ENCODE measurements around the gene DCAF6. TPM values are rescaled to one million over a fixed set of nuclear protein-coding genes. Genes with fewer than 3 reads are reported as not detected.

DCAF6 gene
- total RNA-seq, 2 donors from 2014 or later, result 21.4 to 32.3 TPM

DNA sequence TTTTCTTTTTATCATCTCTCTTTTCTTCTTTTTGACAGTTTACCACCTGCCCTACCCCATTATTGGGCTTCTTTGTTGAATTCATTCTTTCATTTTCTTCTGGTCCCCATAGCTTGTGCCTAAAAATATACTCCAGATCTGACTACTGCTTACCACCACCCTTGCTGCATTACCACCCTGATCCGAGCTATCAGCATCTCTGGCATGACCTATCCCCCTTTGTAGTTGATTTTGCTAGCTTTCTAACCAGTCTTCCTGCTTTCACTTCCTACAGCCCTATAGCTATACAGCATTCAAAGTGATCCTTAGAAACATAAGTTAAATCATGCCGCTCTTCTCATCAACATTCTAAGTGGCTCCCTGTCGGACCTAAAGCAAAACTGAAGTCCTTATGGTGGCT, 59.8 kb downstream of the DCAF6 start:
- no peak for DNase-seq
- Histone ChIP-seq H3K27me3 (ENCODE audit: control insufficient read depth, insufficient read depth, low read length, poor library complexity, severe bottlenecking) (no peaks in the 10 kb centered on the region), H3K9ac (ENCODE audit: extremely low read depth, low read length, poor library complexity, severe bottlenecking) (no peak overlapping the region), H3K36me3 (ENCODE audit: control insufficient read depth, insufficient read depth, low read length) (peaks cover 62% of the 10 kb centered on the region), H3K4me3 (ENCODE audit: low read length) (no peak overlapping the region), H3K27ac (ENCODE audit: low read depth, low read length) (no peak overlapping the region), H3K9me3 (ENCODE audit: control insufficient read depth, low read length) (no peaks in the 10 kb centered on the region), H3K4me1 (ENCODE audit: control insufficient read depth, insufficient read depth, low read length) (no peaks in the 10 kb centered on the region)
- Mint-ChIP-seq H3K4me3 (no peak overlapping the region), H3K27ac (no peak overlapping the region), H3K4me1 (peaks cover 8% of the 10 kb centered on the region), H3K9me3 (no peaks in the 10 kb centered on the region), H3K27me3 (ENCODE audit: insufficient read depth) (no peaks in the 10 kb centered on the region), H3K36me3 (ENCODE audit: low read depth) (peaks cover 28% of the 10 kb centered on the region)
- WGBS, 2 experiments (ENCODE audit: insufficient coverage in 1 of 2, insufficient read length in 1 of 2), result 91 to 100% methylated on average over 3 of the region's 3 CpGs
- TF ChIP-seq, protein P1, sequence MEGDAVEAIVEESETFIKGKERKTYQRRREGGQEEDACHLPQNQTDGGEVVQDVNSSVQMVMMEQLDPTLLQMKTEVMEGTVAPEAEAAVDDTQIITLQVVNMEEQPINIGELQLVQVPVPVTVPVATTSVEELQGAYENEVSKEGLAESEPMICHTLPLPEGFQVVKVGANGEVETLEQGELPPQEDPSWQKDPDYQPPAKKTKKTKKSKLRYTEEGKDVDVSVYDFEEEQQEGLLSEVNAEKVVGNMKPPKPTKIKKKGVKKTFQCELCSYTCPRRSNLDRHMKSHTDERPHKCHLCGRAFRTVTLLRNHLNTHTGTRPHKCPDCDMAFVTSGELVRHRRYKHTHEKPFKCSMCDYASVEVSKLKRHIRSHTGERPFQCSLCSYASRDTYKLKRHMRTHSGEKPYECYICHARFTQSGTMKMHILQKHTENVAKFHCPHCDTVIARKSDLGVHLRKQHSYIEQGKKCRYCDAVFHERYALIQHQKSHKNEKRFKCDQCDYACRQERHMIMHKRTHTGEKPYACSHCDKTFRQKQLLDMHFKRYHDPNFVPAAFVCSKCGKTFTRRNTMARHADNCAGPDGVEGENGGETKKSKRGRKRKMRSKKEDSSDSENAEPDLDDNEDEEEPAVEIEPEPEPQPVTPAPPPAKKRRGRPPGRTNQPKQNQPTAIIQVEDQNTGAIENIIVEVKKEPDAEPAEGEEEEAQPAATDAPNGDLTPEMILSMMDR (conservative IDR thresholded peaks at IDR 0.05), result no peak

DNA sequence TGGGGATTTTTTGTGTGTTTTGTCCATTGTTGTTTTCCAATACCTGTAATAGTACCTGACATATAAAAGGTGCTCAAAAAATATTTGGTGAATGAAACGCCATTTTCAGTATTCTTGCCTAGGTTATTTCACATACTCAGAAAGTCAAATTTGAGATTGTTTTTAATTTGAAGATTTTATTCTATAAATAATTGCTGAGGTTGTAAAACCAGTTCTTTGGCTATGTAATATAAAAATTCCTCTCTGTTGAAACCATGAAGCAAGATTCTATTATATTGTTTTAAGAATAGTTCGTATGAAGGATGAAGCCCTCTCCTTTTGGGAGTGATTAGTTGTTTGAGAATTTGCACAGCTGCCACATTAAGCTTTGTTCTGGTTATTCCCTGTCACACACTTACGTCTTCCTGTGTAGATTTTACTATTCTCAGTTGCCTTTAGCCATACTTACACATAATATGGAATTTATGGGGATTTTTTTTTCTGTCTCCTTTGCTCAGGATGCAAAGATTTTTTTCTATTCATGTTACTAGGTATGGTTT, 60.6 kb downstream of the DCAF6 start:
- H3K27ac ChIP-seq (ENCODE audit: low read depth, low read length), result no peak overlapping the region
- no peak overlapping the region for H3K4me3 Mint-ChIP-seq
- H3K27ac Mint-ChIP-seq, result no peak overlapping the region
- H3K9me3 ChIP-seq (ENCODE audit: control insufficient read depth, low read length), result no peaks in the 10 kb centered on the region
- no peaks in the 10 kb centered on the region for H3K4me1 ChIP-seq (ENCODE audit: control insufficient read depth, insufficient read depth, low read length)
- DNase-seq, result no peak
- no peak overlapping the region for H3K4me3 ChIP-seq (ENCODE audit: low read length)
- H3K36me3 Mint-ChIP-seq (ENCODE audit: low read depth), result peaks cover 23% of the 10 kb centered on the region
- peaks cover 8% of the 10 kb centered on the region for H3K4me1 Mint-ChIP-seq
- 82 to 100% methylated on average over 1 to 3 of the region's 3 CpGs for WGBS, 2 experiments (ENCODE audit: insufficient coverage in 1 of 2, insufficient read length in 1 of 2)
- TF ChIP-seq, protein P1 (conservative IDR thresholded peaks at IDR 0.05), result no peak
- no peaks in the 10 kb centered on the region for H3K27me3 Mint-ChIP-seq (ENCODE audit: insufficient read depth)
- no peaks in the 10 kb centered on the region for H3K27me3 ChIP-seq (ENCODE audit: control insufficient read depth, insufficient read depth, low read length, poor library complexity, severe bottlenecking)
- H3K9me3 Mint-ChIP-seq, result no peaks in the 10 kb centered on the region
- H3K36me3 ChIP-seq (ENCODE audit: control insufficient read depth, insufficient read depth, low read length), result peaks cover 62% of the 10 kb centered on the region
- no peak overlapping the region for H3K9ac ChIP-seq (ENCODE audit: extremely low read depth, low read length, poor library complexity, severe bottlenecking)

DNA sequence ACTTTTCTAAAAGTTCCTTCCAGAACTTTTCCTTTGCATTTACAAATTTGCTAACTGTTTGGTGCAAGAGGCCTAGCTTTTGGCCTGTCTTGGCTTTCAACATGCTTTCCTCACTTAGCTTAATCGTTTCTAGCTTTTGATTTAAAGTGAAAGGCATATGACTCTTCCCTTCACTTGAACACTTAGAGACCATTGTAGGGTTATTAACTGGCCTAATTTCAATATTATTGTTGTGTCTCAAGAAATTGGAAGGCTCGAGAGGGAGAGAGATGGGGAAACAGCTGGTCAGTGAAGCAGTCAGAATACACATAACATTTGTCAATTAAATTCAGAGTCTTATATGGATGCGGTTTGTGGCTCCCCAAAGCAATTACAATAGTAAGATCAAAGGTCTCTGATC, 63.4 kb downstream of the DCAF6 start:
- H3K36me3 Mint-ChIP-seq (ENCODE audit: low read depth), result peaks cover 19% of the 10 kb centered on the region
- H3K4me1 Mint-ChIP-seq, result peaks cover 8% of the 10 kb centered on the region
- no peak for DNase-seq
- H3K27ac Mint-ChIP-seq, result no peak overlapping the region
- H3K27ac ChIP-seq (ENCODE audit: low read depth, low read length), result no peak overlapping the region
- TF ChIP-seq, protein P1 (conservative IDR thresholded peaks at IDR 0.05), result no peak
- H3K27me3 ChIP-seq (ENCODE audit: control insufficient read depth, insufficient read depth, low read length, poor library complexity, severe bottlenecking), result no peaks in the 10 kb centered on the region
- H3K36me3 ChIP-seq (ENCODE audit: control insufficient read depth, insufficient read depth, low read length), result peaks cover 70% of the 10 kb centered on the region
- H3K9me3 ChIP-seq (ENCODE audit: control insufficient read depth, low read length), result no peaks in the 10 kb centered on the region
- H3K4me1 ChIP-seq (ENCODE audit: control insufficient read depth, insufficient read depth, low read length), result no peaks in the 10 kb centered on the region
- whole genome bisulfite sequencing, 2 experiments (ENCODE audit: insufficient coverage in 1 of 2, insufficient read length in 1 of 2), result 96 to 100% methylated on average over 2 to 3 of the region's 3 CpGs
- no peak overlapping the region for H3K4me3 Mint-ChIP-seq
- H3K9me3 Mint-ChIP-seq, result no peaks in the 10 kb centered on the region
- no peak overlapping the region for H3K9ac ChIP-seq (ENCODE audit: extremely low read depth, low read length, poor library complexity, severe bottlenecking)
- no peak overlapping the region for H3K4me3 ChIP-seq (ENCODE audit: low read length)
- H3K27me3 Mint-ChIP-seq (ENCODE audit: insufficient read depth), result no peaks in the 10 kb centered on the region

Measured in endodermal cell (in vitro differentiated cells).